Mammary epithelial cell (primary cell): Measurements from ENCODE around the gene ANGPT4.

Source experiments
- CTCF ChIP-seq, 2 donors: IDR thresholded peaks in 1 of 2; conservative IDR thresholded peaks in 1 of 2; 2 replicates each; pipeline ENCODE4 v1.5.1; 2011 to 2012; ENCODE audit warnings: inconsistent platforms in 2 of 2, low read length in 2 of 2, mild to moderate bottlenecking in 2 of 2, control low read depth in 1 of 2, low read depth in 1 of 2; ENCODE audit not compliant: insufficient read depth in 1 of 2; ENCODE audit errors: extremely low read depth in 1 of 2
- EZH2 ChIP-seq: IDR thresholded peaks from 2 replicates; pipeline ENCODE4 v1.6.1; 2012; ENCODE audit warnings: low read length, inconsistent platforms, borderline replicate concordance

DNA sequence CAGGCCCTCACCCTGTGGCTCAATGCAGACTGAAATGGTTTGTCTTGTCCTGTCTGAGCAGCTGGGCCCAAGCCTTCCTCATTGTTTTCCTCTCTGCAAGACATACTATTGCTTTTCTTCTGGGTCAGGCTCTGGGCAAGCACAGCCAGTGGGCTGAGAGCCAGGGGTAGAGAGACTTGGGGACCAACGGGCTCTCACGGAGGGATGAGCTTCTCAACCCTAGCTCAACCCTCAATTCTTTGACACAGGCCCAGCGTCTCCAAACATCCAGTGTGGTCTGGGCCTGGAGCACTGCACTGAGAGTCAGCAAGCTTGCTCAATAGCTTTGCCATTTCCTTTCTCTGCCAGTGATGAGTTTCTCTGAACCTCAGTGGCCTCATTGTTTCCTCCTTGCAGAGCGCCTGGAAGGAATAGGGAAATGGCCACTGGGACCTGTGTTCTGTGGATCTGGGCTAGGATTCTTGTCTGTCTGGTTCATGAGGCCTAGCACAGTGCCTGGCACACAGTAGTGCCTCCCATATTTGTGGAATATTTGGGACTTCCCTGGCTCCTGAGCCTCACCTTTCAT, 9.3 kb downstream of the ANGPT4 start:
- no peak for TF ChIP-seq CTCF (conservative IDR thresholded peaks at IDR 0.05 in 1 of 2, IDR thresholded peaks at IDR 0.05 in 1 of 2; ENCODE audit: extremely low read depth in 1 of 2, insufficient read depth in 1 of 2, low read depth in 1 of 2, low read length in 2 of 2)
- no peak for TF ChIP-seq EZH2
